ENCODE measurements around the gene RFX6.

RFX6 gene

GRCh38 chr6:116894669-116895068 lies 17.6 kb downstream of the RFX6 start:
- no peak for DNase-seq

- no peak for DNase-seq
Observed at GRCh38 chr6:116895935-116896334, 18.9 kb downstream of the RFX6 start.

- no peak for DNase-seq
Observed at GRCh38 chr6:116902634-116903033, 25.6 kb downstream of the RFX6 start.

- no peak for DNase-seq
Observed at GRCh38 chr6:116922853-116923548, 46.0 kb downstream of the RFX6 start.

- no peak for DNase-seq
Observed at GRCh38 chr6:116924245-116924644, 47.2 kb downstream of the RFX6 start.

GRCh38 chr6:116925088-116925794 lies 48.2 kb downstream of the RFX6 start:
- no peak for DNase-seq

GRCh38 chr6:116928677-116929076 lies 51.6 kb downstream of the RFX6 start:
- no peak for DNase-seq

GRCh38 chr6:116929825-116930224 lies 52.8 kb downstream of the RFX6 start:
- no peak for DNase-seq

GRCh38 chr6:116931456-116931855 lies 54.4 kb downstream of the RFX6 start:
- DNase-seq, result no peak

- DNase-seq, result no peak
Observed at GRCh38 chr6:116932496-116932895, 55.5 kb downstream of the RFX6 start.

- no peak for DNase-seq
Observed at GRCh38 chr6:116933485-116933884, 56.4 kb downstream of the RFX6 start.

- DNase-seq, result no peak
Observed at GRCh38 chr6:116938305-116938704, 61.3 kb downstream of the RFX6 start.

GRCh38 chr6:116941727-116942126 lies 64.7 kb downstream of the RFX6 start:
- DNase-seq, result no peak

GRCh38 chr6:116945809-116946208 lies 68.8 kb downstream of the RFX6 start:
- DNase-seq, result no peak

GRCh38 chr6:116948533-116949304 lies 71.7 kb downstream of the RFX6 start:
- no peak for DNase-seq

- no peak for DNase-seq
Observed at GRCh38 chr6:116949964-116950363, 72.9 kb downstream of the RFX6 start.

- no peak for DNase-seq
Observed at GRCh38 chr6:116954335-116954734, 77.3 kb downstream of the RFX6 start.

GRCh38 chr6:116954938-116955337 lies 77.9 kb downstream of the RFX6 start:
- no peak for DNase-seq

GRCh38 chr6:116955773-116956172 lies 78.7 kb downstream of the RFX6 start:
- DNase-seq, result no peak

GRCh38 chr6:116963972-116964371 lies 86.9 kb downstream of the RFX6 start:
- DNase-seq, result no peak

GRCh38 chr6:116966675-116967576 lies 89.9 kb downstream of the RFX6 start:
- no peak for DNase-seq

- DNase-seq, result no peak
Observed at GRCh38 chr6:116969211-116969863, 92.3 kb downstream of the RFX6 start.
